ENCODE data around the gene ARVCF.

- TF ChIP-seq CTCF (IDR thresholded peaks at IDR 0.05) (no peak), POLR2A (IDR thresholded peaks at IDR 0.05) (no peak), POLR2AphosphoS5 (IDR thresholded peaks at IDR 0.05) (no peak)
Measured at GRCh38 chr22:19990609-19991394, 25.8 kb downstream of the ARVCF start.
